H1 (cell line): ENCODE data around the gene ANKRD60. TPM values are rescaled to one million over a fixed set of nuclear protein-coding genes. Genes with fewer than 3 reads are reported as not detected.

Experiments
- CTCF ChIA-PET: fragments of 300-600 bp; sonication (Branson Sonifier 250); formaldehyde crosslinking; loops from one replicate; lab custom pipeline; 2021; ENCODE audit not compliant: partially characterized antibody; lab: Charles Lee
- POLR2A ChIA-PET: fragments of 300-600 bp; sonication (Branson Sonifier 250); formaldehyde crosslinking; loops from one replicate; lab custom pipeline; 2021; ENCODE audit warnings: inconsistent platforms; ENCODE audit not compliant: partially characterized antibody; lab: Charles Lee
- DNase-seq, 2 experiments: peaks; one replicate each; pipeline versions ENCODE4 v3.0.0 to v3.0.0-alpha.2; 2010 to 2022; ENCODE audit warnings: low spot score in 2 of 2, low read depth in 1 of 2, mixed read lengths in 1 of 2
- FAIRE-seq: peaks from 2 replicates; lab custom pipeline; 2011; peaks lifted over from hg19 to GRCh38; lab: Jason Lieb, UNC
- H2AFZ ChIP-seq: 2 replicates; pipeline ENCODE4 v1.8.1; 2012; ENCODE audit warnings: low read length, inconsistent platforms
- H2AK5ac ChIP-seq: 2 replicates; pipeline ENCODE4 v1.6.1; 2013; ENCODE audit warnings: low read depth, low read length
- H2BK120ac ChIP-seq: replicated peaks from 2 replicates; pipeline ENCODE3; 2013; ENCODE audit warnings: low read depth, low read length, inconsistent platforms
- H2BK12ac ChIP-seq: 2 replicates; pipeline ENCODE4 v1.6.1; 2013; ENCODE audit warnings: low read depth, low read length
- H2BK15ac ChIP-seq: 2 replicates; pipeline ENCODE4 v1.6.1; 2013; ENCODE audit warnings: low read length
- H2BK20ac ChIP-seq: 2 replicates; pipeline ENCODE4 v1.6.1; 2013; ENCODE audit warnings: low read length
- H2BK5ac ChIP-seq: 2 replicates; pipeline ENCODE4 v1.6.1; 2013; ENCODE audit warnings: low read depth, low read length
- H3K14ac ChIP-seq: 2 replicates; pipeline ENCODE4 v1.6.1; 2013; ENCODE audit warnings: inconsistent platforms; ENCODE audit not compliant: insufficient read length
- H3K18ac ChIP-seq: 2 replicates; pipeline ENCODE4 v1.6.1; 2013; ENCODE audit warnings: low read length; ENCODE audit errors: extremely low read depth
- H3K23ac ChIP-seq: 2 replicates; pipeline ENCODE4 v1.6.1; 2013; ENCODE audit warnings: inconsistent platforms; ENCODE audit not compliant: insufficient read length
- H3K23me2 ChIP-seq: 2 replicates; pipeline ENCODE4 v1.6.1; 2013; ENCODE audit warnings: low read depth, low read length
- H3K27ac ChIP-seq: 2 replicates; pipeline ENCODE4 v1.6.1; 2011; ENCODE audit warnings: low read depth, low read length, inconsistent platforms
- H3K27me3 ChIP-seq, 4 experiments: replicated peaks in 1 of 4; 1 replicate in 1 of 4; 2 replicates in 3 of 4; pipeline versions ENCODE4 v1.6.1 to v1.8.1; 2011 to 2013; ENCODE audit warnings: low read length in 3 of 4, mild to moderate bottlenecking in 3 of 4, inconsistent platforms in 2 of 4, mixed read lengths in 2 of 4, moderate library complexity in 1 of 4; ENCODE audit not compliant: control insufficient read depth in 3 of 4, insufficient read depth in 3 of 4; ENCODE audit errors: extremely low read depth in 1 of 4
- H3K36me3 ChIP-seq, 4 experiments: 2 replicates each; pipeline versions ENCODE4 v1.6.1 to v1.8.1; 2011 to 2013; ENCODE audit warnings: mild to moderate bottlenecking in 4 of 4, low read length in 3 of 4, moderate library complexity in 2 of 4, control low read depth in 1 of 4, inconsistent platforms in 1 of 4; ENCODE audit not compliant: insufficient read depth in 4 of 4, control insufficient read depth in 2 of 4
- H3K4ac ChIP-seq: replicated peaks from 2 replicates; pipeline ENCODE3; 2013; ENCODE audit warnings: low read length, low read depth, mixed read lengths, inconsistent platforms; ENCODE audit not compliant: insufficient read length
- H3K4me1 ChIP-seq, 4 experiments: replicated peaks in 1 of 4; 1 replicate in 1 of 4; 2 replicates in 3 of 4; pipeline versions ENCODE4 v1.6.1 to v1.8.1; 2011 to 2013; ENCODE audit warnings: low read length in 3 of 4, inconsistent platforms in 2 of 4, mixed read lengths in 1 of 4; ENCODE audit not compliant: insufficient read depth in 4 of 4, control insufficient read depth in 3 of 4
- H3K4me2 ChIP-seq, 2 experiments: 2 replicates each; pipeline versions ENCODE4 v1.6.1 to v1.8.1; 2011 to 2013; ENCODE audit warnings: low read depth in 2 of 2, low read length in 2 of 2, control low read depth in 1 of 2, inconsistent platforms in 1 of 2, mild to moderate bottlenecking in 1 of 2; ENCODE audit not compliant: insufficient read depth in 1 of 2
- H3K4me3 ChIP-seq, 4 experiments: fragments of 200-600, 300-600 bp in 1 of 4; sonication (generic), shearing (Covaris generic), sonication (Bioruptor Twin) in 1 of 4; 2 replicates each; pipeline versions ENCODE4 v1.5.1 to v1.8.1; 2011 to 2016; ENCODE audit warnings: low read length in 4 of 4, low read depth in 3 of 4, control low read depth in 2 of 4, inconsistent platforms in 2 of 4, mild to moderate bottlenecking in 2 of 4, mixed read lengths in 1 of 4, moderate library complexity in 1 of 4; ENCODE audit not compliant: insufficient read depth in 2 of 4; ENCODE audit errors: extremely low read depth in 1 of 4
- H3K56ac ChIP-seq: replicated peaks from 2 replicates; pipeline ENCODE3; 2013; ENCODE audit warnings: low read depth, mild to moderate bottlenecking, mixed read lengths, low read length, inconsistent platforms; ENCODE audit not compliant: insufficient read length
- H3K79me1 ChIP-seq: 2 replicates; pipeline ENCODE4 v1.6.1; 2013; ENCODE audit warnings: low read depth, low read length, control low read depth
- H3K79me2 ChIP-seq, 2 experiments: 2 replicates each; pipeline versions ENCODE4 v1.6.1 to v1.8.1; 2012 to 2013; ENCODE audit warnings: low read length in 2 of 2, mild to moderate bottlenecking in 2 of 2, inconsistent platforms in 1 of 2; ENCODE audit not compliant: insufficient read depth in 2 of 2, control insufficient read depth in 1 of 2
- H3K9ac ChIP-seq, 4 experiments: replicated peaks in 1 of 4; 1 replicate in 1 of 4; 2 replicates in 3 of 4; pipeline versions ENCODE4 v1.6.1 to v1.8.1; 2011 to 2013; ENCODE audit warnings: low read depth in 3 of 4, low read length in 3 of 4, control low read depth in 2 of 4, mild to moderate bottlenecking in 2 of 4, moderate library complexity in 2 of 4, inconsistent platforms in 1 of 4; ENCODE audit errors: extremely low read depth in 1 of 4
- H3K9me3 ChIP-seq, 2 experiments: 2 replicates each; pipeline versions ENCODE4 v1.6.1 to v1.8.1; 2012 to 2013; ENCODE audit warnings: mild to moderate bottlenecking in 2 of 2, moderate library complexity in 2 of 2, control low read depth in 1 of 2, inconsistent platforms in 1 of 2, low read depth in 1 of 2, low read length in 1 of 2, mixed read lengths in 1 of 2; ENCODE audit not compliant: insufficient read depth in 2 of 2
- H4K20me1 ChIP-seq, 2 experiments: replicated peaks in 1 of 2; 2 replicates each; pipeline versions ENCODE3 to v1.8.1; 2011 to 2013; ENCODE audit warnings: inconsistent platforms in 2 of 2, low read length in 2 of 2, mild to moderate bottlenecking in 1 of 2; ENCODE audit not compliant: insufficient read depth in 2 of 2, control insufficient read depth in 1 of 2
- H4K5ac ChIP-seq: 2 replicates; pipeline ENCODE4 v1.6.1; 2013; ENCODE audit warnings: low read length, low read depth, mixed read lengths, inconsistent platforms; ENCODE audit not compliant: insufficient read length
- H4K8ac ChIP-seq: 2 replicates; pipeline ENCODE4 v1.8.0; 2013; ENCODE audit warnings: mild to moderate bottlenecking, moderate library complexity, low read length, inconsistent platforms; ENCODE audit not compliant: insufficient read depth; ENCODE audit errors: extremely low read depth
- H4K91ac ChIP-seq: replicated peaks from 2 replicates; pipeline ENCODE3; 2013; ENCODE audit warnings: low read length, mixed read lengths, inconsistent platforms; ENCODE audit not compliant: insufficient read length
- BCL11A ChIP-seq, 2 experiments: IDR thresholded peaks; one replicate each; pipeline ENCODE4 v1.6.1; 2011; ENCODE audit warnings: low read depth in 2 of 2, low read length in 2 of 2, mild to moderate bottlenecking in 2 of 2
- HDAC6 ChIP-seq: IDR thresholded peaks from one replicate; pipeline ENCODE4 v1.7.1; 2012; ENCODE audit warnings: low read depth, mild to moderate bottlenecking, inconsistent platforms, low read length, moderate library complexity
- TAF7 ChIP-seq: optimal IDR thresholded peaks from 2 replicates; pipeline ENCODE3; 2011; ENCODE audit warnings: low read depth, mild to moderate bottlenecking, inconsistent platforms, low read length, moderate library complexity, borderline replicate concordance
- WGBS, 2 experiments: shearing (Covaris generic) in 1 of 2; methylation state at CpG; one replicate each; pipeline versions ENCODE4 v1.1.6 to v1.1.7; 2013 to 2015; ENCODE audit warnings: low lambda C conversion rate in 2 of 2, mixed read lengths in 2 of 2, inconsistent platforms in 1 of 2, low coverage in 1 of 2, missing lambda C conversion rate in 1 of 2; ENCODE audit not compliant: insufficient replicate concordance in 2 of 2, insufficient coverage in 1 of 2, insufficient read length in 1 of 2; ENCODE audit errors: extremely low coverage in 1 of 2, missing lambda C conversion rate in 1 of 2; 5-methylcytosine and 5-hydroxymethylcytosine counted together
- polyA plus RNA-seq, 7 experiments: library from polyadenylated mRNA; depleted of rRNA in 3 of 7; stranded (reverse) in 5 of 7; unstranded in 2 of 7; fragments of >200 nt in 5 of 7; fragments of 200-250 nt in 2 of 7; gene quantifications; 1 replicate in 5 of 7; 2 replicates in 1 of 7; 4 replicates in 1 of 7; pipeline versions ENCODE4 v1.2.1 to v1.2.3, GENCODE V29; 2011 to 2013; ENCODE audit warnings: missing spikeins in 2 of 7, mixed read lengths in 2 of 7
- total RNA-seq: library from RNA; stranded (reverse); fragmentation: NEBNext Ultra II Directional; extraction: Animal tissue kit (Norgen Biotek cat#: 25700); gene quantifications from 2 replicates; pipeline ENCODE4 v1.2.1, GENCODE V29; 2021

Gene ANKRD60
- total and polyA plus RNA-seq, 2 of the 8 experiments (the other 6 are each of a cell fraction or from before 2014, with no cell fraction given): not detected

DNA sequence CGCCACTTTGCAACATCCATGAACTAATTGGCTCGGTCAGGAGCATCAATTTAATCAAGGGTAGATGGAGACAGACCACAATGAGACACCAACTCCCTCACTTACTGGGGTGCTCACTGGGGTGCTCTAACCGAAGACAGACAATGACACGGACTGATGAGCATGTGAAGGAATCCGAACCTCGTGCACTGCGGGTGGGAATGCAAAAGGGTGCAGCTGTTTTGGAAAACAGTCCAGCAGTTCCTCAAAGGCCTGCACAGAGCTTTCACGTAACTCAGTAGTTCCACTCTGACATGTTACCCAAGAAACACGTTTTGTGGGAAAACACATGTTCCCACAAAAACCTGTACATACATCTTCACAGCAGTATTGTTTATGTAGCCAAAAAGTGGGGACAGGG, 26.8 kb downstream of the ANKRD60 start:
- 88% methylated on average over 9 of the region's 9 CpGs; no CpG with 5 or more reads in 1 of the 2 experiments for WGBS, 2 experiments
- Histone ChIP-seq H4K20me1 (no peaks in the 10 kb centered on the region), H3K27me3 (no peaks in the 10 kb centered on the region), H2BK120ac (no peak overlapping the region), H4K8ac (no peak overlapping the region), H3K14ac (no peak overlapping the region), H3K4ac (no peak overlapping the region), H4K5ac (no peak overlapping the region), H3K79me1 (no peaks in the 10 kb centered on the region), H3K9me3 (no peaks in the 10 kb centered on the region), H2AK5ac (no peak overlapping the region), H3K9ac (no peak overlapping the region), H3K23ac (no peak overlapping the region), H2AFZ (no peak overlapping the region), H3K79me2 (no peaks in the 10 kb centered on the region), H2BK20ac (no peak overlapping the region), H3K4me1 (no peaks in the 10 kb centered on the region), H3K4me3 (no peak overlapping the region), H4K91ac (no peak overlapping the region), H3K23me2 (peaks cover 2% of the 10 kb centered on the region; the same call in 1 of the 2 replicates), H3K18ac (no peak overlapping the region), H3K27ac (no peak overlapping the region), H3K56ac (no peak overlapping the region), H2BK5ac (no peak overlapping the region), H3K4me2 (no peak overlapping the region), H3K36me3 (no peaks in the 10 kb centered on the region), H2BK15ac (no peak overlapping the region), H2BK12ac (no peak overlapping the region)
- DNase-seq (no peak), FAIRE-seq (no peak)
- no peak for TF ChIP-seq HDAC6
- TF ChIP-seq TAF7: no peak
- TF ChIP-seq BCL11A (IDR thresholded peaks at IDR 0.05; ENCODE audit: low read depth in 2 of 2, low read length in 2 of 2): no peak
- CTCF ChIA-PET: interaction anchor here (0.8 to 4.0 kb wide), 2 partner anchors 10 to 295 kb away, joined by 3 to 16 read pairs; no protein-coding TSS in a partner anchor
- POLR2A ChIA-PET: interaction anchor here (0.6 kb wide), 1 partner anchor 629 kb away, joined by 3 read pairs; no protein-coding TSS in a partner anchor
